ENCODE data around the gene LATS2.

LATS2 gene

GRCh38 chr13:21013682-21014038 lies 47.7 kb downstream of the LATS2 start:
- DNase-seq, result no peak

GRCh38 chr13:21012841-21013681 lies 48.3 kb downstream of the LATS2 start:
- DNase-seq, result no peak

GRCh38 chr13:21012211-21012610 lies 49.2 kb downstream of the LATS2 start:
- no peak for DNase-seq

GRCh38 chr13:21011378-21011777 lies 50.0 kb downstream of the LATS2 start:
- no peak for DNase-seq

GRCh38 chr13:21010621-21011020 lies 50.8 kb downstream of the LATS2 start:
- DNase-seq, result no peak

GRCh38 chr13:21009036-21009435 lies 52.4 kb downstream of the LATS2 start:
- no peak for DNase-seq

- no peak for DNase-seq
Observed at GRCh38 chr13:21008026-21008425, 53.4 kb downstream of the LATS2 start.

- no peak for DNase-seq
Observed at GRCh38 chr13:21006141-21007005, 55.0 kb downstream of the LATS2 start.

- DNase-seq, result no peak
Observed at GRCh38 chr13:21005193-21005592, 56.2 kb downstream of the LATS2 start.

GRCh38 chr13:21001471-21001870 lies 59.9 kb downstream of the LATS2 start:
- DNase-seq, result no peak

GRCh38 chr13:21000647-21001046 lies 60.7 kb downstream of the LATS2 start:
- DNase-seq, result no peak

- no peak for DNase-seq
Observed at GRCh38 chr13:20998649-20999415, 62.6 kb downstream of the LATS2 start.

- no peak for DNase-seq
Observed at GRCh38 chr13:20997301-20998161, 63.9 kb downstream of the LATS2 start.

GRCh38 chr13:20995245-20995838 lies 66.0 kb downstream of the LATS2 start:
- no peak for DNase-seq

- DNase-seq, result no peak
Observed at GRCh38 chr13:20994441-20994821, 67.0 kb downstream of the LATS2 start.

GRCh38 chr13:20993661-20994440 lies 67.5 kb downstream of the LATS2 start:
- DNase-seq, result no peak

- DNase-seq, result no peak
Observed at GRCh38 chr13:20993211-20993610, 68.2 kb downstream of the LATS2 start.

- DNase-seq, result no peak
Observed at GRCh38 chr13:20991741-20992520, 69.5 kb downstream of the LATS2 start.

- DNase-seq, result no peak
Observed at GRCh38 chr13:20990910-20991525, 70.4 kb downstream of the LATS2 start.
